CD4-positive, alpha-beta T cell treated with Interleukin-6 for 4 hours (primary cell): Measurements from ENCODE around the gene MAST3.

Experiments used
- DNase-seq: peaks from one replicate; pipeline ENCODE4 v3.0.0-alpha.2; 2020; ENCODE audit warnings: mixed read lengths

The MAST3 gene

DNA sequence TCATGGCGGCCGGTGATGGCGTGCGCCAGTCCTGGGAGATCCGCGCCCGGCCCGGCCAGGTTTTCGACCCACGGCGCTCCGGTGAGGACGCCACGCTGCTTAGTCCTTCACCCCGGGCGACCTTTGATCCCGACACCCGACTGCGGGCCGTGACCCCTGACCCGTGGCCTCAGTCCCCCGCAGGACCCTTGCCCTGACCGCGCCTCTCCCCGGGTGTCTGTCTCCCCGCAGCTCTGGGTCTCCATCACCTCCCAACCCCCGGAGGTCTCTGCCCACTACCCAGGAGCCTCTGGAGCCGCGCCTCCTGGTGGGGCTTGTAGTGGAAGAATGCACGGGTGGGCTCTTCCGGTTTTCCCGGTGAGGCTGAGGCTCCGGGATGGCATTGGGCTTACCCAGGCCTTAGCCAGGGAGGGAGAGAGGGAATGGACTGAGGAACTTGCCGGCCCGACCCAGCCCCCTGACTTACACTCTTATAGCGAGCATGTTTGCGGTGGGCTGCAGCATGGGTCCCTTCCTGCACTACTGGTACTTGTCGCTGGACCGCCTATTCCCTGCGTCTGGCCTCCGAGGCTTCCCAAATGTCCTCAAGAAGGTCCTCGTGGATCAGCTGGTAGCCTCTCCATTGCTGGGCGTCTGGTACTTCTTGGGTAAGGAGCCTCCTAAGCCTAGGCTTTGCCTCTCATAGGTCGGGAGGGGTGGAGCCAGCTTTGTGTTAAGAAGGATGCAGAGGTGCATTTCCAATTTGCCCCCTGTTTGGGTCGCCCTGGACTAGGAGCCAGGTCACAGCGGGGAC, 96.0 kb downstream of the MAST3 start:
- no peak for DNase-seq

DNA sequence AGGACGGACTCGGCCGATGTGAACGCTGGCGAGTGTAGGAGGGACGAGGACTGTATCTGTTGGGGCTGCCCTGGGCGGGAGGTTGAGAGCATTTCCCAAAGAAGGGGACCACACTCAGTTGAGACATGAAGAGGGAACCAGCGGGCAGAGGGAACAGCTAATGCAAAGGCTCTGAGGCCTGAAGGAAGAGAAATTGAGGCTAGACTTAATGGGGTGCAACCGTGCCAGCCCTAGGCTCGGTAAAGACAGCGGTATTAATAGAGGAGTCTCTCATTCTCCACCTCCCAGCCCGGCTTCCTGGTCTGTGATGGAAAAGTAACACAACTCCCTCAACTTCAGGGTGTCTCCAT, 96.6 kb downstream of the MAST3 start:
- DNase-seq: no peak

DNA sequence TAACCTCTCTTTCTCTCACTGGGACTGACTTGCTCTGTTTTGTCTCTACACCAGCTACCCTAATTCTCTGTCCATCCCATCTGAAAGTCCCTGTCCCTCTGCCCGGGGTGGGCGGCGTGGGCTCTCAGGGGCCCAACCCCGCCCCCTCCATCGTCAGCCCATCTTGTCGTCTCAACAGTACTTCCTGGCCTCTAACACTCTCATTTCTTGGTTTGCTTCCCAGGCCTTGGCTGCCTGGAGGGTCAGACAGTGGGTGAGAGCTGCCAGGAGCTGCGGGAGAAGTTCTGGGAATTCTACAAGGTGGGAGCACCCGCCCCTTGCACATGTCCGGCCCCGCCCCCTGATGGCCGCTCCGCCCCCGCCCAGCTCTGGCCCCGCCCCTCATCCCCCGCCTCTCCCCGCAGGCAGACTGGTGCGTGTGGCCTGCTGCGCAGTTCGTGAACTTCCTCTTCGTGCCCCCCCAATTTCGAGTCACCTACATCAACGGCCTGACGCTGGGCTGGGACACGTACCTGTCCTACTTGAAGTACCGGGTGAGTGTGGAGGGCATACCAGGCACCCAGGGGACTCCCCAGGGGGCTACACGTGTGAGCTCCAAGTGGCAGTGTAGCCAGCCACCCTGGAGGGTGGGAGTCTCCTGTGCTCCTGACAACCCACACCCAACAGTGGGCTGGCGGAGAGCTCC, 97.1 kb downstream of the MAST3 start:
- DNase-seq: peak; percentile 51

DNA sequence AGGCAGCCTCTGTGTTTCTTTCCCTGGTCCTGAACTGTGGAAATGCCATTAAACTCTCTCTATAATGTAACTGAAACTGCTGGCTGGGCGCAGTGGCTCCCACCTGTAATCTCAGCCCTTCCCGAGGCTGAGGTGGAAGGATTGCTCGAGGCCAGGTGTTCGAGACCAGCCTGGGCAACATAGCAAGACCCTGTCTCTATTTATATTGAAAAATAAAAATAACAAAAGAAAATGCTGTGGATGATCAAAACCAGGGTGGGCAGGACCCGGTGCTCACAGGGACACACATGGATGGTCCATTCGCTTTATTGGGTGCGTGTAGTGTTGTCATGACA, 98.9 kb downstream of the MAST3 start:
- no peak for DNase-seq

DNA sequence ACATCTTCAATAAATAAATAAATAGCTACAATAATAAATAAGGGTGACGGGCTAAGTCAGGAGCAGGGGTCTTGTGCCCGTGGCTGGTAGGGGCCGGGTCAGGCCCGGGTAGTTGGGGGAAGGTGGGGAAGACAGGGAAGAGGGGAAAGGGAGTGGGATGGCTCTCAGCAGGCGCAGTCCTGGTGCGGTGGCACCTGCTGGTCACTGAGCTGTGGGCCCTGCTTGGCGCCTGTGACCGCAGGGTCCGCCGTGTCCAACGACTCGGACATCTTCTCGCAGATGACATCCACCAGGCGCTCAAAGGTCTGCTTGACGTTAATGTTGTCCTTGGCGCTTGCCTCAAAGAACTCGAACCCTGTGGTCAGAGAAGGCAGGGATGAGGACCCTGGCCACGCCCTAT, 99.7 kb downstream of the MAST3 start:
- DNase-seq: no peak

DNA sequence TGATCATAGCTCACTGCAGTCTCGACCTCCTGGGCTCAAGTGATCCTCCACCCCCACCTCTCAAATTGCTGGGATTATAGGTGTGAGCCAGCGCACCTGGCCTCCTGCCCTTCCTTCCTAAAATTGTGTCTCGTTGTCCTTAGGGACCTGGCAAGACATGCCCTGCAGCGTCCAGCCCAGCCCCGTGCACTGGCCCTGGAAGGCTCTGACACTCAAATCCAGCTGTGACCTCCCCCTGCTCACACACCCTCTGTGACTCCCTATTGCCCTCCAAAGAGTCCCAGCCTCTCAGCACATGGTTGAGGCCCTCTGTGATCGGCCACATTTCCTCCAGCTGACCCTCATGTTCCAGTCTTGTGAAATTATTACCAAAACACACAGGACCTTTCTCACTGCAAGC, 100.4 kb downstream of the MAST3 start:
- no peak for DNase-seq

DNA sequence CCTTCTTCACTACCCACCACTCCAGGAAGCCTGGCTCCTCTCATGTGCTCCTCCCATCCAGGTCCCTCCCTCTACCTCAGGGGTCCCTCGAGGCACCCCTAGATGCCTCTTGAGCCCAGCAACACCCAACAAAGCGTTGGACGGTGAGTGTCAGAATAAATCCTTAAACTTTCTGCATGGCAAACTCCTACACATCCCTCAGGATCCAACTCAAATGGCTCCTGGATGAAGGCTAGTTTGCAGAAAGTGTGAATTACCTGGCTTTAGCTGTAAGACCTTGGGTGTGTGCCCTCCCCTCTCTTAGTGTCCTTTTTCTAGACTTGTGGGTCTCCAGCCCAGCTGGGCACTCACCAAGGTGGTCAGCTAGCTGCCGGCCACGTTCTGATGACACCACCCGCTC, 100.8 kb downstream of the MAST3 start:
- no peak for DNase-seq
